Measurements from ENCODE around the gene RNASEH2B. TPM values are rescaled to one million over a fixed set of nuclear protein-coding genes. Genes with fewer than 3 reads are reported as not detected.

RNASEH2B gene
- total and polyA plus RNA-seq, 2 experiments from 2014 or later = 21.1 to 27.5 TPM

DNA sequence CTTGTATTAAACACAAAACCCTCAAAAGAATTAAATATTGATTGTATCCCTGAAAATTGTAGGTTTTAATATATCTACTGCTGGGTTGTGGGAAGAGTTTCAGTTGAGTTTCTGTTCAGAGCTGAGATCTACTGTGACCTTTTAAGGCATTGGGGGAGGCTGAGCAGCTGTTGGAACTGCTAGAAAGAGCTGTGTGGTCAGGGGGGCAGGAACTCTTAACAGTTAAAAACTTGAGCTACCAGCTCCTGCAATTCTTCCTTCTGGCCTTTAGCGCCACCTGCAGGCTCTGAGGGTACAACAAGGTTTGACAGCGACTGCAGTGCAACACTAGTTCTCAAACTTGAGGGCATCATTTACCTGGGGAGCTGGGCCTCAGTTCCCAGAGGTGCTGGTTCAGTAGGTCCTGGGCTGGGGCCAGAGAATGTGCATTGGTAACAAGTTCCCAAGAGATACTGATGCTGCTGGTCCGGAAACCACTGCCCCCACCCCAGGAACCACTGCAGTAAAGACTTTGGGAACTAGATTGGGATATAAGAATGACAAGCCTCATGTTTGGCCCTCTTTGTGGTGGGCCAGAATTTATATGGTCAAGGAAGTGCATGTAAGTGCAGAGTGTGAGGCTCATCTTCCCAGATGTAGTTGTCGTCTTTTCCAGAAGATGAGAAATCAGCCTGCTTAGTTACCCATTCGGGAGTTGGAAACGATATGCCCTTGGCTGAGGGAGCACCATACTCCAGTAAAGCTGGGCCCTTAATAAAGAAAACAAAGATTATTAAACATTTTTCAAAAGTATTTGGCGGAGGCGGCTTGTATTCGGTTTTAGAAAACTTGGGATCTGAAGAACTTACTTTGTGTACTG, 2.6 kb downstream of the RNASEH2B start:
- peak; percentile 92 to 94 for DNase-seq (ENCODE audit: low read depth in 1 of 2, low spot score in 1 of 2)
- Histone ChIP-seq H3K27ac (peak overlapping the region; percentile 47), H3K9me3 (ENCODE audit: low read depth) (no peaks in the 10 kb centered on the region), H3K4me1 (ENCODE audit: low read depth) (peaks cover 36% of the 10 kb centered on the region), H3K27me3 (no peaks in the 10 kb centered on the region), H3K4me3 (no peak overlapping the region), H3K36me3 (no peaks in the 10 kb centered on the region)
- TF ChIP-seq, protein P1, sequence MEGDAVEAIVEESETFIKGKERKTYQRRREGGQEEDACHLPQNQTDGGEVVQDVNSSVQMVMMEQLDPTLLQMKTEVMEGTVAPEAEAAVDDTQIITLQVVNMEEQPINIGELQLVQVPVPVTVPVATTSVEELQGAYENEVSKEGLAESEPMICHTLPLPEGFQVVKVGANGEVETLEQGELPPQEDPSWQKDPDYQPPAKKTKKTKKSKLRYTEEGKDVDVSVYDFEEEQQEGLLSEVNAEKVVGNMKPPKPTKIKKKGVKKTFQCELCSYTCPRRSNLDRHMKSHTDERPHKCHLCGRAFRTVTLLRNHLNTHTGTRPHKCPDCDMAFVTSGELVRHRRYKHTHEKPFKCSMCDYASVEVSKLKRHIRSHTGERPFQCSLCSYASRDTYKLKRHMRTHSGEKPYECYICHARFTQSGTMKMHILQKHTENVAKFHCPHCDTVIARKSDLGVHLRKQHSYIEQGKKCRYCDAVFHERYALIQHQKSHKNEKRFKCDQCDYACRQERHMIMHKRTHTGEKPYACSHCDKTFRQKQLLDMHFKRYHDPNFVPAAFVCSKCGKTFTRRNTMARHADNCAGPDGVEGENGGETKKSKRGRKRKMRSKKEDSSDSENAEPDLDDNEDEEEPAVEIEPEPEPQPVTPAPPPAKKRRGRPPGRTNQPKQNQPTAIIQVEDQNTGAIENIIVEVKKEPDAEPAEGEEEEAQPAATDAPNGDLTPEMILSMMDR (IDR thresholded peaks at IDR 0.05; ENCODE audit: low read depth, low read length) = peak; percentile 89

DNA sequence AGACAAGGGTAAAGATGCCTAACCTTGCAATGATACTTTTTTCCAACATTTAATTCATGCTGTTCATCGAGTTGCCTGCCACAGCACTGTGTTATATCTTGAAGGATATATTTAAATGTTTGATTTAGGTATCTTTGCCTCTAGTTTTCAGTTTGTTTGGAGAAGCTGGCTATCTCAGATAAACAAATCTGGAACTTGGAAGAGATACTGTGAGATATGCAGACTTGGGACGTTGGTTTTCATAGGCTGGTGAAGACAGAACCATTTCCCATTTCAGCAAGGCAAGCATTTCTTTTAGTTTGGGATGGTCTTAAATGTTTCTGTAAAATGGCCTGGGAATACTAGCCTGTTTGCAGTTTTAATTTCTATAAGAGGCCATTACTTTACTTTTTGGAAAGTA, 3.3 kb downstream of the RNASEH2B start:
- H3K27me3 ChIP-seq = no peaks in the 10 kb centered on the region
- TF ChIP-seq, protein P1 (IDR thresholded peaks at IDR 0.05; ENCODE audit: low read depth, low read length) = no peak
- no peak overlapping the region for H3K27ac ChIP-seq
- H3K4me3 ChIP-seq = no peak overlapping the region
- H3K36me3 ChIP-seq = no peaks in the 10 kb centered on the region
- peaks cover 43% of the 10 kb centered on the region for H3K4me1 ChIP-seq (ENCODE audit: low read depth)
- DNase-seq (ENCODE audit: low read depth in 1 of 2, low spot score in 1 of 2) = no peak
- no peaks in the 10 kb centered on the region for H3K9me3 ChIP-seq (ENCODE audit: low read depth)

DNA sequence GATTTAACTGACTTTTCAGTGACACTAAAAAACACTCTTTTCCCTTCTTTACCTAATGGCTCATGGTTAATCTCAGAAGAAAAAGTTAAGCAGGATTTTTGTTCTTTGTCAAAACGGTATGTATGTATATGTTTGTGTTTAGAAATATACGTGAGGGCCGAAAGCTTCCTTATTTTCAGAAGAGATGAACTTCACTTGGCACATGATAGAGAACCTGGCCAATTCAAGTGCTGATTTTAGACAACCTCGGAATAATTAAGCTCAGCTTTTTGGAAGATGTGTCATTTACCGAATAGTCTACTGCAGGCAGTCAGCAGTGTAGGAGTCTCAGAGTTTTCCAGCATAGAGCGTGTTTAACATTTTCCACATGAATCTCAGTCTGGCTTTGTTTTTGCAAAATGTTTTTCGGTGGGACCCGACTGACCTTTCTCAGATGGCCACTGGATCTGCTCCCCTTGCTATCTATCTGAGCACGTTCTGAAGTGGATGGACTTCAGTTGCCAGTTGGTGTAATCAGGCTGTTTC, 4.6 kb downstream of the RNASEH2B start:
- TF ChIP-seq, protein P1 (IDR thresholded peaks at IDR 0.05; ENCODE audit: low read depth, low read length) = no peak
- Histone ChIP-seq H3K27ac (no peak overlapping the region), H3K27me3 (no peaks in the 10 kb centered on the region), H3K4me3 (no peak overlapping the region), H3K9me3 (ENCODE audit: low read depth) (no peaks in the 10 kb centered on the region), H3K36me3 (no peaks in the 10 kb centered on the region), H3K4me1 (ENCODE audit: low read depth) (peaks cover 37% of the 10 kb centered on the region)
- no peak for DNase-seq (ENCODE audit: low read depth in 1 of 2, low spot score in 1 of 2)

DNA sequence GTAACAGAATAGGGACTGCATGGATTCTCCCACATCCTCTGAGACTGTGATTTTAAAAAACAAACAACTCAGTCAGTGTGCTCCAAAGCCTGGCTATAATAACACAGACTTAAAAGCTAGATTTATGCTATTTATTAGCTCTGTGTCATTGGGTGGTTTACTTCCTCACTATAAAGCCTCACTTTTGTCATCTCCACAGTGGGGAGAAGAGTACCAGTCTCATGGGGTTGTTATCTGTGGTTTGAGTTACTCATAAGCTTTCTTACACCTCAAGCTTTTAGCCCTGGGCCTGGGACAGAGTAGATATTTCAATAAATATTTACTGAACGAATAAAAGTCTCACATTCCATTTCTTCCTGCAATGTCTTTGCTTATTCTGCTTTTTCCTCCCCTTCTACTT, 5.3 kb downstream of the RNASEH2B start:
- Histone ChIP-seq H3K4me1 (ENCODE audit: low read depth) (peaks cover 37% of the 10 kb centered on the region), H3K27me3 (no peaks in the 10 kb centered on the region), H3K36me3 (no peaks in the 10 kb centered on the region), H3K9me3 (ENCODE audit: low read depth) (no peaks in the 10 kb centered on the region), H3K4me3 (no peak overlapping the region), H3K27ac (no peak overlapping the region)
- DNase-seq (ENCODE audit: low read depth in 1 of 2, low spot score in 1 of 2) = peak in 1 of 2 donors; percentile 18
- TF ChIP-seq, protein P1 (IDR thresholded peaks at IDR 0.05; ENCODE audit: low read depth, low read length) = no peak

DNA sequence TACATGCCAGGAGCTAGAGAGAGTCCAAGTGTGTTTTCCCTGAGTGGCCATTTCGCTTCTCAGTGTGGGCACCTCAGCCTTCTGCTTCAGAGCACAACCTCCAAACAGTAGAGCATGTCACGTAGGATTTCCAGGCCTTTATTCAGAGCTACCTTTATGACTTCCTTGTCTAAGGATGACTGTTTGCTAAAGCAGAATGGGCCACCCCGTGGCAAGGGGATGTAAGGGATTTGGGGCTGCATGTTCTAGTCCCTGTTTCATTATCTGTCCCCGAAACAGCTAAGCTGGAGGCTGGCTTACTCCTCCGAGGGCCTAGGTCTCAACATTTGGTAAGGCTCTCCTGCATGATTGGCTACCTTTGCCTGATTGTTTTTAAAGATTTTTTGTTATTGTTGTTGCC, 6.0 kb downstream of the RNASEH2B start:
- Histone ChIP-seq H3K4me3 (no peak overlapping the region), H3K4me1 (ENCODE audit: low read depth) (peaks cover 32% of the 10 kb centered on the region)

More for the DNA sequence above, 6.0 kb downstream of the RNASEH2B start:
- H3K36me3 ChIP-seq = no peaks in the 10 kb centered on the region
- TF ChIP-seq, protein P1 (IDR thresholded peaks at IDR 0.05; ENCODE audit: low read depth, low read length) = no peak
- H3K9me3 ChIP-seq (ENCODE audit: low read depth) = no peaks in the 10 kb centered on the region
- no peak overlapping the region for H3K27ac ChIP-seq
- H3K27me3 ChIP-seq = no peaks in the 10 kb centered on the region
- no peak for DNase-seq (ENCODE audit: low read depth in 1 of 2, low spot score in 1 of 2)

Measured in cardiac muscle cell (in vitro differentiated cells and primary cell).